ENCODE measurements around the gene WBP1.
A peak's percentile ranks its signal among the peaks of the same experiment; 100 is the strongest.
"Not testable (repeated sequence)": the region's sequence is repeated elsewhere in the genome, so short reads cannot be mapped to it uniquely, and the experiment has no call there.

The WBP1 gene

GRCh38 chr2:74471332-74472065 lies 13.3 kb downstream of the WBP1 start:
- Histone ChIP-seq H3K4me1 (ENCODE audit: insufficient read depth, low read length) (peaks cover 15% of the 10 kb centered on the region), H3K27me3 (ENCODE audit: insufficient read depth, low read length) (no peaks in the 10 kb centered on the region), H2AFZ (ENCODE audit: low read depth, low read length) (no peak overlapping the region), H3K36me3 (ENCODE audit: insufficient read depth, low read length) (peaks cover 17% of the 10 kb centered on the region), H3K9me3 (ENCODE audit: low read length) (no peaks in the 10 kb centered on the region), H3K4me3 (ENCODE audit: low read length) (peak overlapping the region; percentile 56)

- H3K4me3 ChIP-seq (ENCODE audit: low read length) = peak within 1 kb of the TSS; percentile 56
- H3K9me3 ChIP-seq (ENCODE audit: low read length) = no peaks in the 10 kb centered on the region
- H2AFZ ChIP-seq (ENCODE audit: low read depth, low read length) = peak within 1 kb of the TSS; percentile 55
- peaks cover 15% of the 10 kb centered on the region for H3K4me1 ChIP-seq (ENCODE audit: insufficient read depth, low read length)
- H3K27me3 ChIP-seq (ENCODE audit: insufficient read depth, low read length) = no peaks in the 10 kb centered on the region
- H3K36me3 ChIP-seq (ENCODE audit: insufficient read depth, low read length) = peaks cover 23% of the 10 kb centered on the region
Observed at GRCh38 chr2:74472086-74472944, 14.1 kb downstream of the WBP1 start, which contains the start of gene MRPL53. TSS of gene MRPL53 (minus strand) at chr2:74472680. CDS start at chr2:74472660, 20 bp downstream.

- Histone ChIP-seq H3K36me3 (ENCODE audit: insufficient read depth, low read length) (peaks cover 27% of the 10 kb centered on the region), H3K4me1 (ENCODE audit: insufficient read depth, low read length) (peaks cover 15% of the 10 kb centered on the region), H2AFZ (ENCODE audit: low read depth, low read length) (peak overlapping the region; percentile 55), H3K27me3 (ENCODE audit: insufficient read depth, low read length) (no peaks in the 10 kb centered on the region), H3K9me3 (ENCODE audit: low read length) (no peaks in the 10 kb centered on the region), H3K4me3 (ENCODE audit: low read length) (peak overlapping the region; percentile 56)
Observed at GRCh38 chr2:74472945-74473258, 14.7 kb downstream of the WBP1 start.

DNA sequence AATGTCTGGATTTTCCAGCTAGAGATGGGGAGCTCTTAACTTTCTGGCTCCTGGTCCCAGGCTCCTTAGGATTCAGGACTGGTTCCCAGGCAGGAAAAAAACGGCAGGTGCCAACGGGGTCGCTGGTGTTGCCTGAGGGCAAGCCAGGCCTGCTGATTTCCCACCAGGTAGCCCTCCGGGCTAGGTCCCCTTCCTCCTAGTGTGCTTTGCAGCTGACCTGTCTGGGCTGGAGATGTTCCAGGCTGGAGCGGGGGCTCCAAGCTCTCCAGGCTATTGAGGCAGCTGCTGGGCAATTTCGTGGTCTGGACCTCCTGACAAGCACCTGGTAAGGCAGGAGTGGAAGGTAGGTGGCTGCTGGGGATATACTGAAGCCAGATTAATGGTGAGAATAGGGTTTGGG lies 16.2 kb downstream of the WBP1 start:
- Histone ChIP-seq H3K27me3 (ENCODE audit: insufficient read depth, low read length) (no peaks in the 10 kb centered on the region), H2AFZ (ENCODE audit: low read depth, low read length) (no peak overlapping the region), H3K36me3 (ENCODE audit: insufficient read depth, low read length) (peaks cover 30% of the 10 kb centered on the region), H3K4me3 (ENCODE audit: low read length) (no peak overlapping the region), H3K9me3 (ENCODE audit: low read length) (no peaks in the 10 kb centered on the region), H3K4me1 (ENCODE audit: insufficient read depth, low read length) (peaks cover 15% of the 10 kb centered on the region)

GRCh38 chr2:74474899-74475298 lies 16.7 kb downstream of the WBP1 start:
- Histone ChIP-seq H3K4me1 (ENCODE audit: insufficient read depth, low read length) (peaks cover 15% of the 10 kb centered on the region), H3K36me3 (ENCODE audit: insufficient read depth, low read length) (peaks cover 31% of the 10 kb centered on the region), H3K27me3 (ENCODE audit: insufficient read depth, low read length) (no peaks in the 10 kb centered on the region), H2AFZ (ENCODE audit: low read depth, low read length) (no peak overlapping the region), H3K9me3 (ENCODE audit: low read length) (no peaks in the 10 kb centered on the region), H3K4me3 (ENCODE audit: low read length) (no peak overlapping the region)

- H3K4me3 ChIP-seq (ENCODE audit: low read length) = peak overlapping the region; percentile 97
- no peak overlapping the region for H2AFZ ChIP-seq (ENCODE audit: low read depth, low read length)
- H3K9me3 ChIP-seq (ENCODE audit: low read length) = no peaks in the 10 kb centered on the region
Observed at GRCh38 chr2:74481431-74481830, 23.2 kb downstream of the WBP1 start.

GRCh38 chr2:74481961-74482800 lies 23.9 kb downstream of the WBP1 start:
- Histone ChIP-seq H3K4me1 (ENCODE audit: insufficient read depth, low read length) (peaks cover 16% of the 10 kb centered on the region), H3K27me3 (ENCODE audit: insufficient read depth, low read length) (no peaks in the 10 kb centered on the region), H2AFZ (ENCODE audit: low read depth, low read length) (peak overlapping the region; percentile 93), H3K36me3 (ENCODE audit: insufficient read depth, low read length) (peaks cover 26% of the 10 kb centered on the region), H3K9me3 (ENCODE audit: low read length) (no peaks in the 10 kb centered on the region), H3K4me3 (ENCODE audit: low read length) (peak overlapping the region; percentile 97)

More at GRCh38 chr2:74481431-74481830, 23.2 kb downstream of the WBP1 start:
- Histone ChIP-seq H3K4me1 (ENCODE audit: insufficient read depth, low read length) (peaks cover 16% of the 10 kb centered on the region), H3K27me3 (ENCODE audit: insufficient read depth, low read length) (no peaks in the 10 kb centered on the region), H3K36me3 (ENCODE audit: insufficient read depth, low read length) (peaks cover 28% of the 10 kb centered on the region)

DNA sequence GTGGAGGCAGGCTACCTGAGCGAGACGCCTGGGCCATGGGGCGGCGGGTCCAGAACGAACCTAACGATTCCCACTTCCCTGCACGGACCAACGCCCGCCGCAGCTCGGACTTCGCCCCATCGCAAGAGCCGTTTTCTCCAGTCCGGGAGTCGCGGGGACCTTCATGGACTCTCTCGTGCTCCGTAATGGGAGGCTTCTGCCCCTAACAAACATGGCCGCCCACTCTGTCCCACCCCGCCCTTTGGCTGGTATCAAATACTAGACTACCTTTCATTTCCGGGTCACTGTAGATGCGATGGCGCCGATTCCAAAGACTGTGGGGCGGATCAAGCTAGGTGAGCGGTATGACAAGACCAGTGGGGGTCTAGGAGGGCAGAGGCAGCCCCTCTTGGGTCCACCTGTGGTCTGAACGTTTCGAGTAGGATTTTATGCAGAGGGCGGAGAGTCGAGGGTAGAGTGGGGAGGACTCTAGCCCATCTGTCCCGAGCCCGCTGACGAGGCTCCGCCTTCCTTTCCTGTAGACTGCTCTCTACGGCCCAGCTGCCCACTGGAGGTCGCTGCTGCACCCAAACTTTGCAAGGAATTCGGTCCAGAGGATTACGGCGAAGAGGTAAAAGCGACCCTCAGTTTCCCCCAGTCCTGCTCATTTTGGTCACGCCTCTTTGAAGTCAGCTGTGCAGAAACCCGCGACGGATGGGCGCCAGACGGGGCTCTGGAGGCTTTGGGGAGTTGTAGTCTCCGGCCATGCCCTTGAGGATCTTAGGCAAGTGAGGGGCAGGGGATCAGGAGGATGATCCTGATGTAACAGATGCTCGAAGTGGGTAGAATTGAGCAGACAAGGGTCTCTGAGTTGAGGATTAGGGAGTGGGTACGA lies 24.8 kb downstream of the WBP1 start, which contains the start of the genes CCDC142 and TTC31:
CCDC142 (minus strand) TSS at position 198 of the 874 bp plus-strand sequence; CDS start at position 37, 161 bp downstream.
TTC31 (plus strand) TSS at position 281 of the 874 bp plus-strand sequence; CDS start at position 296, 15 bp downstream.
- H3K4me1 ChIP-seq (ENCODE audit: insufficient read depth, low read length) = peaks cover 16% of the 10 kb centered on the region
- peak within 1 kb of the TSS; percentile 97 for H3K4me3 ChIP-seq (ENCODE audit: low read length)
- no peaks in the 10 kb centered on the region for H3K9me3 ChIP-seq (ENCODE audit: low read length)

GRCh38 chr2:74483675-74484164 lies 25.5 kb downstream of the WBP1 start:
- not testable (repeated sequence) for H3K9me3 ChIP-seq (ENCODE audit: low read length); H2AFZ ChIP-seq (ENCODE audit: low read depth, low read length); H3K27me3 ChIP-seq (ENCODE audit: insufficient read depth, low read length)
- H3K4me3 ChIP-seq (ENCODE audit: low read length) = peak overlapping the region; percentile 97
- H3K4me1 ChIP-seq (ENCODE audit: insufficient read depth, low read length) = peaks cover 16% of the 10 kb centered on the region
- peaks cover 21% of the 10 kb centered on the region for H3K36me3 ChIP-seq (ENCODE audit: insufficient read depth, low read length)

More for the DNA sequence above, 24.8 kb downstream of the WBP1 start, which contains the start of the genes CCDC142 and TTC31:
- H2AFZ ChIP-seq (ENCODE audit: low read depth, low read length) = peak within 1 kb of the TSS; percentile 93
- H3K36me3 ChIP-seq (ENCODE audit: insufficient read depth, low read length) = peaks cover 21% of the 10 kb centered on the region
- no peaks in the 10 kb centered on the region for H3K27me3 ChIP-seq (ENCODE audit: insufficient read depth, low read length)

- no peaks in the 10 kb centered on the region for H3K27me3 ChIP-seq (ENCODE audit: insufficient read depth, low read length)
- H2AFZ ChIP-seq (ENCODE audit: low read depth, low read length) = no peak overlapping the region
- peaks cover 20% of the 10 kb centered on the region for H3K36me3 ChIP-seq (ENCODE audit: insufficient read depth, low read length)
- no peaks in the 10 kb centered on the region for H3K9me3 ChIP-seq (ENCODE audit: low read length)
- no peak overlapping the region for H3K4me3 ChIP-seq (ENCODE audit: low read length)
- H3K4me1 ChIP-seq (ENCODE audit: insufficient read depth, low read length) = peaks cover 9% of the 10 kb centered on the region
Observed at GRCh38 chr2:74486141-74486540, 27.9 kb downstream of the WBP1 start.

- Histone ChIP-seq H3K4me3 (ENCODE audit: low read length) (no peak overlapping the region), H3K9me3 (ENCODE audit: low read length) (no peaks in the 10 kb centered on the region), H3K36me3 (ENCODE audit: insufficient read depth, low read length) (peaks cover 44% of the 10 kb centered on the region), H3K27me3 (ENCODE audit: insufficient read depth, low read length) (no peaks in the 10 kb centered on the region), H3K4me1 (ENCODE audit: insufficient read depth, low read length) (no peaks in the 10 kb centered on the region), H2AFZ (ENCODE audit: low read depth, low read length) (no peak overlapping the region)
Observed at GRCh38 chr2:74488643-74489481, 30.6 kb downstream of the WBP1 start.
